Ascending aorta (tissue), 2 donors: Measurements from ENCODE around the gene STMN1. TPM values are rescaled to one million over a fixed set of nuclear protein-coding genes. Genes with fewer than 3 reads are reported as not detected.

Experiments
- DNase-seq, 2 donors: peaks; one replicate each; pipeline ENCODE4 v3.0.0-alpha.2; 2019; ENCODE audit warnings: low spot score in 2 of 2
- H3K27ac ChIP-seq, 2 donors: fragments of 200-600 bp; sonication (generic); one replicate each; pipeline ENCODE4 v1.5.1; 2016 to 2017; ENCODE audit warnings: mild to moderate bottlenecking in 1 of 2
- H3K27me3 ChIP-seq: fragments of 200-600 bp; sonication (generic); one replicate; pipeline ENCODE4 v1.5.1; 2017
- H3K36me3 ChIP-seq, 2 donors: fragments of 200-600 bp; sonication (generic); one replicate each; pipeline ENCODE4 v1.5.1; 2016
- H3K4me1 ChIP-seq, 2 donors: fragments of 200-600 bp; sonication (generic); one replicate each; pipeline ENCODE4 v1.5.1; 2016 to 2017; ENCODE audit warnings: mild to moderate bottlenecking in 1 of 2
- H3K4me3 ChIP-seq, 2 donors: fragments of 200-600 bp; sonication (generic); one replicate each; pipeline ENCODE4 v1.5.1; 2016 to 2017; ENCODE audit warnings: mild to moderate bottlenecking in 1 of 2
- H3K9me3 ChIP-seq, 2 donors: fragments of 200-600 bp; sonication (generic); one replicate each; pipeline ENCODE4 v1.5.1; 2016
- CTCF ChIP-seq, 3 experiments: fragments of 200-600 bp in 2 of 3; fragments of 450-650 bp in 1 of 3; sonication (generic) in 2 of 3; IDR thresholded peaks; one replicate each; pipeline ENCODE4 v1.5.1; 2016 to 2019; ENCODE audit warnings: antibody characterized with exemption in 3 of 3, mild to moderate bottlenecking in 1 of 3, moderate library complexity in 1 of 3
- intact Hi-C: fragments of 100-400 bp; cut with DNase I; formaldehyde crosslinking; loops from one replicate; pipeline ENCODE4 v1.15.1; 2023
- total RNA-seq: library from RNA; depleted of rRNA; stranded (reverse); fragments of >200 nt; gene quantifications from one replicate; pipeline ENCODE4 v1.1.0, GENCODE V29; 2016

The STMN1 gene
- total RNA-seq, 1 donor from 2014 or later, result 16.8 TPM

- Histone ChIP-seq H3K27me3 (no peaks in the 10 kb centered on the region), H3K27ac (peak within 1 kb of the TSS; percentile 63 to 70), H3K4me1 (peaks cover 5 to 7% of the 10 kb centered on the region in 2 donors), H3K9me3 (no peaks in the 10 kb centered on the region), H3K36me3 (peaks cover 5 to 10% of the 10 kb centered on the region in 2 donors), H3K4me3 (peak within 1 kb of the TSS; percentile 68 to 70)
- peak in 1 of 2 donors; percentile 91 for DNase-seq
- no peak for TF ChIP-seq CTCF (IDR thresholded peaks at IDR 0.05)
- intact Hi-C loops, result no loop called here
Measured at GRCh38 chr1:25858906-25859789, 47.1 kb downstream of the STMN1 start, which contains the start of gene AUNIP. Gene AUNIP (minus strand): TSS chr1:25859457. CDS start chr1:25859357, 100 bp downstream.

- Histone ChIP-seq H3K4me1 (peaks cover 5 to 7% of the 10 kb centered on the region in 2 donors), H3K36me3 (peaks cover 5 to 7% of the 10 kb centered on the region in 2 donors)
Measured at GRCh38 chr1:25858494-25858893, 47.7 kb downstream of the STMN1 start.

GRCh38 chr1:25856856-25857255 is 49.4 kb downstream of the STMN1 start:
- Histone ChIP-seq H3K4me3 (no peak overlapping the region), H3K27me3 (no peaks in the 10 kb centered on the region), H3K9me3 (no peaks in the 10 kb centered on the region), H3K27ac (no peak overlapping the region), H3K4me1 (peaks cover 5 to 7% of the 10 kb centered on the region in 2 donors), H3K36me3 (no peaks in the 10 kb centered on the region)
- TF ChIP-seq CTCF (IDR thresholded peaks at IDR 0.05), result no peak
- no peak for DNase-seq
- intact Hi-C loops, result no loop called here

More at GRCh38 chr1:25858494-25858893, 47.7 kb downstream of the STMN1 start:
- no peaks in the 10 kb centered on the region for H3K9me3 ChIP-seq
- intact Hi-C loops, result no loop called here
- peak overlapping the region; percentile 68 to 70 for H3K4me3 ChIP-seq
- no peak overlapping the region for H3K27ac ChIP-seq
- TF ChIP-seq CTCF (IDR thresholded peaks at IDR 0.05), result no peak
- H3K27me3 ChIP-seq, result no peaks in the 10 kb centered on the region
- DNase-seq, result no peak

- intact Hi-C loops, result no loop called here
- H3K4me1 ChIP-seq, result peaks cover 5 to 7% of the 10 kb centered on the region in 2 donors
- DNase-seq, result no peak
- no peak overlapping the region for H3K27ac ChIP-seq
- H3K36me3 ChIP-seq, result no peaks in the 10 kb centered on the region
- no peak overlapping the region for H3K4me3 ChIP-seq
- no peaks in the 10 kb centered on the region for H3K27me3 ChIP-seq
- TF ChIP-seq CTCF (IDR thresholded peaks at IDR 0.05), result no peak
- no peaks in the 10 kb centered on the region for H3K9me3 ChIP-seq
Measured at GRCh38 chr1:25854554-25854953, 51.7 kb downstream of the STMN1 start.

Other genes with a start within 250 kb of the STMN1 start
- gene SELENON, start 106.2 kb downstream of the STMN1 start, total RNA-seq, result 208 TPM
- 20.9 TPM for gene MTFR1L, start 86.5 kb downstream of the STMN1 start, total RNA-seq
- not detected for gene AUNIP, start 47.0 kb downstream of the STMN1 start, total RNA-seq
- 6.9 TPM for gene PAQR7, start 30.7 kb downstream of the STMN1 start, total RNA-seq
- 1.3 TPM for gene PAFAH2, start 91.6 kb upstream of the STMN1 start, total RNA-seq
- gene EXTL1, start 115.4 kb upstream of the STMN1 start, total RNA-seq, result 0.85 TPM
- not detected for gene SLC30A2, start 139.7 kb upstream of the STMN1 start, total RNA-seq
- gene TRIM63, start 161.2 kb upstream of the STMN1 start, total RNA-seq, result not detected
- gene PDIK1L, start 205.4 kb upstream of the STMN1 start, total RNA-seq, result 4.0 TPM